Stimulated activated CD8-positive, alpha-beta memory T cell treated with anti-CD3 and anti-CD28 coated beads, Interleukin-15, amount 100 ng/mL, for 1 hour (primary cell): ENCODE data around the gene NSF.
"Not testable (repeated sequence)": the region's sequence is repeated elsewhere in the genome, so short reads cannot be mapped to it uniquely, and the experiment has no call there.

Source experiments
- DNase-seq: peaks from one replicate; pipeline ENCODE4 v3.0.0-alpha.2; 2020; ENCODE audit warnings: low read depth

The NSF gene

DNA sequence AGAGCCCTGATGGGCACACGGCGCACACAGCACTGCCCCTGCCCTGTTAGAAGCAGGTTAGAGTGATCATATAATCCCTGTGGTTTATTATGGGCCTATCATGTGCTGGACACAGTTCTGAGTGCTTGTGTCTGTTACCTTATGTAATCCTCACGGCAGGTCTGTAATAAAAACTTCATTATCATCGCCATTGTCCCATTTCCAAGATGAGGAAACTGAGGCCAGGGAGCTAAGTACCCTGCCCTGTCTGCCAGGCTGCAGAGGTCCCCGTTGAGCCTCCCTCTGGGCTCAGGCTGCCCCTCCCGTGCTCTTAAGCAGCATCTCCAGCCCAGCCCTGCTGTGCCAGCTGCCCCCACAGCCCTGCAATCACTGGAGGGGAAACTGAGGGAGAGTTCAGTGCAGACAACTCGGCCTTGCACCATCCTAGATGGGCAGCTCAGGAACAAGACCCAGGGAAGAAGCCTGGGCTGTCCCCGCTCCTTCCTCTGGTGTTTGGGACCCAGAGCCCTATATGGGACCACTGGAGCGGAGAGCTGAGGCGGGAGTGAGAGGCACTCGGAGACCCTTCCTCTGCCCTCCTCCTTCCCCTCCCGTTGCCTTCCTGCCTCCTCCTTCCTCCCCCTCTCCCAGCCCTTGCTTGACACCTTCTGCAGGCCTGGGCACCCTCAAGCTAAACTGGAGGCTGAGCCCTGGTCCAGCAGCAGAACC lies 186.0 kb downstream of the NSF start:
- DNase-seq: no peak

DNA sequence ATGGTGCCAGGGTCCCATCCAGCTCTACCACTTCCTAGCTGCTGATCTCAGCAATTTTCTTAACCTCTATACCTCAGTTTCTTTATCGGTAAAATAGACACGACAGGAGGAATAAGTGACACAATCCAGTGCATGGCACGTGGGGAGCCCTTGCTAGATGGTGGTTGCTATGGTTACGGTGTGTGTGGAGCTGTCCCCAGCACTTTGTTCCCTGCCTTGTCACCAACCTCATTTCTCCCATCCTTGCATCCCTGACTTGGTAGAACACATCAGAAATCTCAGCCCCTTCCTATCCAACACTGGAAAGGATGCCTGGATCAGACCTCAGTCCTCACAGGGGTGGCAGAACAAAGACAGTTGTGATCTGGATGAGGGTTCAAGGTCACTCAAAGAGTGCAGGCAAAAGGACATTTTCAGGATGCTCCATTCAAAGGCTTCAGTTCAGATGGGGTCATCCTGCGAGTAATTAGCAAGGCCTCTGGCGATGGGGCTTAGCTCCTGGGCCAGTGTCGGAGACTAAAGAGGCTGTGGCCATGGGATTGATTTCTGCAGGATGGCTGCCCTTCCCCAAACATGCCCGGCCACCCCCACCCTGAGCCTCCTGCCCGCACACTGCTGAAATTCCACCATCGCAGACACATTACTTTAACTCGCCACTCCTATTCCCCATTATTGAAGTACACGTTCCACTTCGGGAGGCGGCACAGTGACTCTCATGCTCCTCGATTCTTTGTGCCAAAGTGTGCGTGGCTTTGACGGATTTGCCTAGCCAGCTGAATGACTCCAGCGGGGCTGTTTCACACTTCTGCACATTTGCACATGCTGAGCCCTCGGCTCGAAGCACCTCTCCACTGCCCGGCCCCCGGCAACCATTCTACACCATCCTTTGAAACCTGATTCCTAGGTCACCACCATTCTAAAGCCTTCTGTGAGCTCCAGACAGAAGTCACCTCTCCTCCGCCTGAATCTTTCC lies 187.8 kb downstream of the NSF start:
- DNase-seq: no peak

DNA sequence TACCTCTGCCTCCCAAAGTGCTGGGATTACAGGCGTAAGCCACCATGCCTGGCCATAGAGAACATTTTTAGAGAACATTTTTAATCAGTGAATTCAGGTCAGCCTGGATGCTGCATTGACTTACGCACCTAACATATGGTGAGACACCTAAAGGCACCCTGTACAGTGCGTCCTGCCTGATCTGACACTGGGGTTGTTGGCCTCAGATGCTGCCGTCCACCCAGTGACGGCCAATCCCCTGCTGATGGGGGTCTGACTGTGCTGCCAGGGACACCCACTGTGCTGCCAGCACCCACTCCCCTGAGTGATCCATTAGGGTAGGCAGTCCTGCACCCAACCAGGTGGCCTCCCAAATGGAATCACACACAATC lies 189.5 kb downstream of the NSF start:
- DNase-seq: no peak

DNA sequence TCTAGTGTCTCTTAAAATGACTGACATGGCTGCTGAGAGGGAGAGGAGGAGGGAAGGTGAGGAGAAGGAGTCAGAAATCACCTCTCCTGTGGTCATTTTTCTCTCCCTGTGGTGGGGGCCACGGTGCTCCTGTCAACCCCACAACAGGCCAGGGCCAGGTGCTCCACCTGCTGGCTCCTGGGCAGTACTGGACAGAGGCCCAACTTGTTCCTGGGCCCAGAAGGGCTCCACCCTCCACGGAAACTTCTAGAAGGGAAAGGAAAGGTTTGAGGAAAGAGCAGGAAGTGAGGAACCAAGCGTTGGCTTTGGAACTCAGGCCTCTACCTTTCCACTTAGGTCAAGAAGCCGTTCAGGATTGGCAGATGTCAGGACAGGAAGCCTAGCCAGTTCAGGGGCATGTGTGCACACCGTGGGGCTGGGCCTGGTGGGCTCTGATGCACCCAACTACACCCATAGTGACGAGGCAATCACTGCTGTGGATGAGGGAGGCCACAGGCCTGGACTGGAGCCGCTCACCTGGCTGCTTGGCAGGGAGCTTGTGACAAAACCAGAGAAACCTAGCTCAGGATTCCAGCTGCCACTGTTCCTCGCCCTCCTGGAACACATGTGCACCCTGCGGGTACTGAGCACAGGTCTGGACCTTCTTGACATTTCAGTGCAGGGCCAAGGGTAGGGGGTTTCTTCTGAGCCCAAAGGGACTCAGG lies 191.9 kb downstream of the NSF start:
- no peak for DNase-seq

DNA sequence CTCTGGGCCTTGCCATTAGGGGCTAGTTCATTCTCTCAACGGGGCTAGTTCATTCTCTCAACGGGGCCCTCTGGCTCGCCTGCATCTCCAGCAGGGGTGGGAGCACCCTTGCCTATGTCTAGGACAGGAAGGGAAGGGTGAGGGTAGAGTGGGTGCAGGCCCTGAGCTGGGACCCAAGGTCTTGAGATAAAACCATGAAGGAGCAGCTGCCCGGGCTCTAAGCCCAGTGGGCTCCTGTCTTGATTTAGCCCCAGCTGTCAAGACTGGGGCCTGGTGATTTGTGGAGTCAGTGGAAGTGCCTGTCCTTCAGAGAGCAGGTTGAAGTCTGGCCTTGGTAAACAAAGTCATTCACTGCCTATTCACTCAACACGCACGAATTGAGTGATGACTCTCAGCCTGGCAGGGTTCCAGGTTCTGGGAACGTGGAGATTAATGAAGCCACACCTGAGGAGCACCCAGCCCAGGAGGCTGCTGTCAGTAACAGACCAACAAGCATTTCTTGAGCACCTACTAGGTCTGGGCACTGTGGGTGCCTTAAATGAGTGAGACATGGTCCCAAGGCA lies 192.6 kb downstream of the NSF start:
- DNase-seq: no peak

DNA sequence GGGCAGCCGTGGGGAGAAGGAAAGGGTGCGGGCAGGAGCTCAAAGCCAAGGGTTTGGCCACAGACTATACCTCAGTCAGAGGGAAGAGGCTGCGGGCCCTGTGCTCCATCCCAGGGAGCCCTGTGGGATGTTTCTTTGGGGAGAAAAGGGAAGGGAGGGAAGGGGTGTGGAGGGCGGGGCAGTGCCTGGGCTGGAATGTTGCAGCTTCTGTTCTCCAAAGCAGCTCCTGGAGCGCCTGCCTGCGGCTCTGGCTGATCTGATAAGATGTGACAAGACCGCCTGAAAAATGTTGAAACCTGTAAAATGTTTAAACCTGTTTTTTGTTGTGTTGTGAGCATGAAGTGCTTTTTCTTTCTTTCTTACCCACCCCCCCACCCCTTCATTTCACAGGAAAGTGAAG lies 195.2 kb downstream of the NSF start:
- no peak for DNase-seq

DNA sequence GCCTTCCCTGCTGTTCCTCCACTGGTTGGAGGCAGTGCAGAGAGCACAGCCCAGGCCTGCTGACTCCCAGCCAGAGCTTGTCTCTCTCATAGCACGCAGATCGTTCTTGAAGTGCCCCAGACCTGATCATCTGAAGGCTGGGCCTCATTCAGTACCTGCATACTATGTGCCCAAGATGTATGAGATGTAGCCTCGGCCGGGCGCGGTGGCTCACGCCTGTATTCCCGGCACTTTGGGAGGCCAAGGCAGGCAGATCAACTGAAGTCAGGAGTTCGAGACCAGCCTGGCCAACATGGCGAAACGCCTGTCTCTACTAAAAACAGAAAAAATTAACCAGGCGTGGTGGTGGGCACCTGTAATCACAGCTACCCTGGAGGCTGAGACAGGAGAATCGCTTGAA lies 197.0 kb downstream of the NSF start:
- no peak for DNase-seq

DNA sequence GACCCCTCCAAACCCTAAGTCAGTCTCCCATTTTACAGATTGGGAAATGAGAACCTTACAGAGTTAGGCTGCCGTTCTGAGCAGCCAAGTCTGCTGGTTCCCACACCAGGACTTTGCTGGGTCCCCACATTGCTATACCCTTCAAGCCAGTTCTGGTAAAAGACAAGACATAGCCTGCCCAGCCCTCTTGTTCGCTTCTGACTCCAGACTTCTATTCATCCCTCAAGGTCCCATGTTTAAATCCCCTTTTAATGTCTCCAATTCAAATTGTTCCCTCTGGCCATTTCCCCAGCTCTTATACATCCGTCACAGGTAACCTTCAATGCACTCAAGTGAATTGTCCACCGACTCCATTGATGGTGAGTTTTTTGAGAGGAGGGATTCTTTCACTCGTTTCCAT lies 197.8 kb downstream of the NSF start:
- no peak for DNase-seq

DNA sequence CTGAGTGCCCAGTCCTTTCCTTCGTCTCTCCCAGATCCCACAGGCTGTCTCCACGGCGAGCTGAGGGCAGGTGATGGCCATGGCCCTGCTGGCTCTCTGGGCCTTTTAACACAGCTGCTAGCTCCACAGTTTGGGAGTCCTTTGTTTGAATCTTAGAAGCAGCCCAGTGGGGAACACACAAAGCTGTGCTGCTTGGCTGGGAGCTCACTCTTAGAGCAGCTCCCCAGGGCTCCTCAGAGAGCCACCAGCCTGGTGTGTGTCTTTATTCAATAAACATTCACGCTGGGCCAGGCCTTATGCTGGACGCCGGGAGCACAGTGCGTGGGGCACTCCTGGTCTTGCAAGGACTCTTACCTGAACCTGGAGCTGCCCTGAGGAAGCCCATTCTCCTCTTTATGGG lies 198.3 kb downstream of the NSF start:
- DNase-seq: no peak

DNA sequence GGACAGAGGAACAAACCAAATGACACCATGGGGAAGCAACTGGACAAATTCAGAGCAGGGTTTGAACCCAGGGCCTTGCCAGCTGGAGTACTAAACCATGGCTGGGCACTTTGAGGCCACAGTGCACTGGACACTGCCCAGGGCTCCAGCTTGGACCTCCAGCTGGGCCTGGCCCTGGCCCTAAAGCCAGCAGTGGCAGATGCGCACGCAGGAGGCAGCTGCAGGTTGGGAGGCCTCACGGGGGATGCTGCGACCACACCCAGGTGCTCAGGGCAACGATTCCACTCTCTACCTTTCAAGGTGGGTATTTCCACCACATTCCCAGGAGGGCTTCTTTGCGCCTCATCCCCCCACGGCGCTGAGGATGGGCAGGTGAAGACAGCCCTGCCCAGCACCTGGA lies 199.1 kb downstream of the NSF start:
- DNase-seq: no peak

DNA sequence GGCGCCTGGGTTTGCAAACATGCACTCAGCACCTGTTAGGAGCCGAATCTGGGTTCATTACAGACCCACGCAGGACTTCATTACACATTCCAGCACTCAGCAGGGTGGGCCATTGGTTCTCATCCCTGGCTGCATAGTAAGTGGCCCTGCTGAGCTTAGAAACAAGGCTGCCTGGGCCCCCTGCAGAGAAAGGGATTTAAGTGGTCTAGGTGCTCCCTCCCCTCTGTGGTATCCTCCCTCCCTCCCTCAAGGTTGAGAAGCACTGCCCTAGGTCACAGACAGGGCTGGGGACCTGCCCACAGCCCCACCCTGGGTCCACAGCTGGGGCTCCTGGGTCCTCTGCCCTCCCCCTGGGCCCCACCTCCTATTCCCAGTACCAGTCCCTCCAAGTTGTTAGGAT lies 199.7 kb downstream of the NSF start:
- DNase-seq: no peak

DNA sequence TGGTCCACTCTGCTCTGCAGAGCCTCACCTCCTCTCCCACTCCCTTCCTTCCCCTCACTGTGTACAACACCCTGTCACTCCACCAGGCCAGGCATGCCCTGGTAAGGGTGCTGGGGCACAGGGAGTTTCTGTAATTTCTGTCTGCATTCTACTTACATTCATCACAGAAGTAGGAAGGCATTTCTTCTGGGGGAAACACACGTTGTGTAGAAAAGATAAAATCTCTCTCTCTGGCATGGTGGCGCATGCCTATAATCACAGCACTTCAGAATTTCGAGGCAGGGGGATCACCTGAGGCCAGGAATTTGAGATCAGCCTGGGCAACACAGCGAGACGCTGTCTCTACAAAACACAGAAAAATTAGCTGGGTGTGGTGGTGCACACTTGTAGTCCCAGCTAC lies 201.1 kb downstream of the NSF start:
- no peak for DNase-seq

DNA sequence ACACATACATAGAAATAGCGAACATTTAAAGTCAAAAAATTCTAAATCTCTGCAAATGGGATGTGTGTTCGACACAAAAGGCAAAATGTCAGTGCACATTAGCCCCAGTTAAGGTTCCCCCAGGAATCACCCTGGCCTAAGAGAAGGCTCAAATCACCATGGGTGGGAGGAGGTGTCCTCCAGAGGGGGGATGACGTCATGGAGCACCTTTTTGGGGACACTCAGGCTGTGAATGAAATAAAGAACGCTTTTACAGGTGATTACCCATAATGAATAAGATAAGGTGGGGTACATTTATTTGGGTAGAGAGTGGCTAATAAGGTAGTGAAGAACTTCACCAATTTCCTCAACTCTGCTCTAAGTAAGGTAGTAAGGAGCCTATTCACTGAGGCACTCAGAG lies 201.6 kb downstream of the NSF start:
- no peak for DNase-seq

DNA sequence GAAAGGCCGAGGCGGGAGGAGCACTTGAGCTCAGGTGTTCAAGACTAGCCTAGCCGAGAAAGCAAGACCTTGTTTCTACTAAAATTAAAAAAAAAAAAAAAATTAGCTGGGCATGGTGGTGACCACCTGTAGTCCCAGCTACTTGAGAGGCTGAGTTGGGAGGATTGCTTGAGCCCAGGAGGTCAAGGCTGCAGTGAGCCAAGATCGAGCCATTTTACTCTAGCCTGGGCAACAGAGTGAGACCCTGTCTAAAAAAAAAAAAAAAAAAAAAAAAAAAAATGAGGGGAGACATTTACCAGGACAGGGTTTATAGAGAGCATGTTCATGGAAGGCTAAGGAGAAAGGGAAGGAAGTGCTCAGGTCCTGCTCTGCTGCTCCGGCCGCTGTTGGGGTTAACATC lies 202.6 kb downstream of the NSF start:
- not testable (repeated sequence) for DNase-seq

DNA sequence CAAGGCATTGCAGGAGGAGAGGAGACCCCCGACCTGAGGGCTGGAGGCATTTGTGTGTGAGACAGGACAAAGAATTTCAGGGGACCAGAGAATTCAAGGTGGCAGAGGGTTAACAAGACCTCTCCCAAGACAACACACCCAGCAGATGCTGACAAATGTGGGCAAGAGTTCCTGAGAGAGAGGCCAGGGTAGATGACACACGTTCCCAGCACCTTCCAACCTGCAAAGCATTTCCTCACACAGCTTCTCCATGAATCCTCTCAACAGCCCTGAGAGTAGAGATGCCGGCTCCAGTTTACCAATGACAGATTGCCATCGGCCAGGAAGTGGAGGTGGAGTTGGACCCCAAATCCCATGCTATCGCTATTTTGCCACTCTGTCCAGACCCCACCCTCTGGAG lies 203.1 kb downstream of the NSF start:
- DNase-seq: no peak

DNA sequence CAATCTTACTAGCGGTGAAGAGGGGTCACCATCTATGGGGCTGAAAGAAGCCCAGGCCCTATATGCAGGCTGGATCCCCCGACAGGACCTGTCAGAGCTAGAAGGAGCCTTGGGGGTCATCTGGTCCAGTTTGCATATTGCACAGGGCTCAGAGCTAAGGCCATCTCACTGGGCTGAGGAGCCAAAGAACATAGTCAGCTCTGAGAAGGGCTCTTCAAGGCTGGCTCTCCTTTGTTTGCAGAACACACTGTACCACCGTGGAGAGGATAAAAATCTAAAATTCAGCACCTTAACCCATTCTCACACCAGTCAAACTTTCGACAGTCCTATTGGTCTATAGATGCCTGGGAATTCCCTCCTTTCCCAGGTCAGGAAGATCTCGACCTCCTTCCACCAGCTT lies 203.8 kb downstream of the NSF start:
- no peak for DNase-seq

DNA sequence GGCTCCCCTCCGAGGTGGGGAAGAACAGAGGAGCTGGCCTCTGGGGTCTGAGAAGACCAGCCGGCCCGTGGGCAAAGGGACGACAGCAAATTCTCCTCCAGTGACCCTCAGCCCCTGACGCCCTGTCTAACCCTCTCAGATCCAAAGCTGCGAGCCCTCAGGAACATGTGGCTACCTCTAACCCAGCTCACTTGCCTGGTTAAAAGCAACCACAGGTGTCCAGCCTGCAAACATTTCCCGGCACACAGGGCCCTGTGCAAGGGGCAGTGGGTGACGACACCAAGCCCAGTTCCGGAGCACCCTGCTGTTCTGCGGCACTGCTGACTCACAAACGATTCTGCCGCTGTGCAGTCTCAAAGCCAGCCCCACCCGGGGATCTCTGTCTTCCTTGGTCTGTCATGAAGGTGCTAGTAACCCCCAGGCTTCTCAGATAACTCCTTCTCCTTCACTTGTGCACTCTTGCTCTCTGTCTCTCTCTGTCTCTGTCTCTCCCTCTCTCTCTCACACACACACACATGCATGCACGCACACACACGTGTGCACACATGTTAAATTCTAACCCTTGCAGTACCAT lies 205.0 kb downstream of the NSF start:
- DNase-seq: no peak

DNA sequence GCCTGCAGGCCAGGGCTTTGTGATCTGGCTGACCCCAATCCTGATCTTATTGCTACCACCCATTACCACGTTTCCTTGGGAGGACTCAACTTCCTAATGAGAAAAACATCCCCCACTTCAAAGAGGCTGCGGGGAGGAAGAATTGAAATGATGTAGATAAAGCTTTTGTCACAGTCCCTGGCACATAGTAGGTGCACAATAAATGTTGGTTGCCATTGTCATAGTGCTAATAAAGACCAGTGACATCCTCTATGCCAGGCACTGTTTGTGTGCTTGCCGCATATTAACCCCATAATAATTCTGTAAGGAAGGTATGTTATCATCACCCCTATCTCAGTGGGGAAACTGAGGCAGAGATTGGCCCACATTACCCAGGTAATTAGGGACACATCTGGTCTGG lies 205.6 kb downstream of the NSF start:
- no peak for DNase-seq

DNA sequence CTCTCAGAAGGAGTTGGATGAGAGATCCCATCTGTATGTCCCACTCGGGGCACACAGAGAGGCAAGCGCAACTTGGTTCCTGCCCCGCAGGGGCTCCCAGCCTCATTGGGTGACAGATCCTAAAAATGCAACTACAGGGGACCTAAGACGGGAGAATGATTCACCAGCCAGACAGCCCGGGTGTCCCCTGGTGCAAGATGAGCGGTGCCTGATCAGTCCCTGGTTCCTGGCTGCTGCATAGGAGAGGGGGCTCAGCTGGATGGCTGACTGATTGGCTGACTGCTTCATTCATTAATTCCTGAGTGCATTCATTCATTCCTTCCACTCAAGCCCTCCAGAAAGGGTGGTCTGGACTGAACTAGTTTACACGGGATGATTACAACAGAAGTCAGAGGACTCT lies 206.1 kb downstream of the NSF start:
- no peak for DNase-seq

DNA sequence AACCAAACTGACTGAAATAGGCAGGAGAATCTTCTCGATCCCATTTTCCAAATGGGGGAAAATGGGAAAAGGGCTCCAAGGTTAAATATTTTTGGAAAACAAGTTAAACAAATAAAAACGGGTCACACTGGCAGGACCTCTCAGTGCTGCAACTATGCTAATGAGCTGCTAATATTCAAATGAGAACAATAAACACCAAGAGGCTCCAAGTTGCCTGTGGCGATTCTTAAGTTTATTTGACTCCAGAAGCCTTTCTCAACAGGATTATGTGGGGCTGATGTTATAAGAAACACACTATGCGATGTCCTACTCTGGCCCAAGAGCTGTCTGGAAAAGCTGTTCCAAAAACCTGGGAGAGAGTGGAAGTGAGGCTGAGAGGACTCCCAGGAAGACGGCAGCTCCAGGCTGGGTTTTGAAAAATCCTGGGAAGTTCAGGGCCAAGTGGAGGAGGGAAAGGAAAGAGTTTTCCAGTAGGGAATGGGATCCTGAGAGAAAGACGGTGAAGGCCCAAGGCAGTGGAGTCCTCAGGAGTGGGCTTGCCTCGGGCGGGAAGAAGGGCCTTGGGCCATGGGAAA lies 206.6 kb downstream of the NSF start:
- no peak for DNase-seq

DNA sequence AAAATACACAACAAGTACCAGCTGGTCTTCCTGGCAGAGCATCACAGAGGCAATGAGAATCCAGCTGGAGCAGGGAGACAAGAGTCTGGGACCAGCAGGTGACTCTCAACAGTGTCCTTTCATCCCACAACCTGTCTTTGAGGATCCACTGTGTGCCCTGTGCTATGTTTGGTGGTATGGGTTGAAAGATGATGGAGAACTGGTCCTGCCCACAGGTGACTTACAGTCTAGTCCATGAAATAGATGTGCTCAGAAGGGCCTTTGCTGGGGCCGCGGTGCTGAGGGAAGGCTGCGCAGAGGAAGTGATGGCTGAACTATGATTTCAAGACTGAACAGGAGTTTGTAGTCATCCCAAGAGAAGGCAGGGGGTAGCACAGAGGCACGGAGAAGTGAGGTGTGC lies 210.1 kb downstream of the NSF start:
- DNase-seq: no peak

DNA sequence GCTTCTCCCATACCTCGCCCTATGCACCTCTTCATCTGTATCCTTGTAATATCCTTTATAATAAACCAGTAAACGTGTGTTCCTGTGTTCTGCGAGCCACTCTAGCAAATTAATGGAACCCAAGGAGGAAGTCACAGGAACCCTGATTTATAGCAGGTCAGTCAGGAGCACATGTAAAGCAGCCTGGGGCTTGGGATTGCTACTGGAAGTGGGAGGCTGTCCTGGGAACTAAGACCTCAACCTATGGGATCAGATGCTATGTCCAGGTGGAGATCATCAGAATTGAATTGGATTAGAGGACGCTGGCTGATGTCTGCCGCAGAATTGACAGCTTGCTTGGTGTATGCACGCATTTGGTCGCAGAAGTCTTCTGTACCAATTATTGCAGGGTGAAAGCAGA lies 212.3 kb downstream of the NSF start:
- DNase-seq: no peak
